ENCODE measurements around the gene SHISA9.

SHISA9 gene

GRCh38 chr16:13242201-13242600 is 340.8 kb downstream of the SHISA9 start:
- no peak overlapping the region for H3K4me3 ChIP-seq (ENCODE audit: low read depth, low read length)
- TF ChIP-seq, protein P1, sequence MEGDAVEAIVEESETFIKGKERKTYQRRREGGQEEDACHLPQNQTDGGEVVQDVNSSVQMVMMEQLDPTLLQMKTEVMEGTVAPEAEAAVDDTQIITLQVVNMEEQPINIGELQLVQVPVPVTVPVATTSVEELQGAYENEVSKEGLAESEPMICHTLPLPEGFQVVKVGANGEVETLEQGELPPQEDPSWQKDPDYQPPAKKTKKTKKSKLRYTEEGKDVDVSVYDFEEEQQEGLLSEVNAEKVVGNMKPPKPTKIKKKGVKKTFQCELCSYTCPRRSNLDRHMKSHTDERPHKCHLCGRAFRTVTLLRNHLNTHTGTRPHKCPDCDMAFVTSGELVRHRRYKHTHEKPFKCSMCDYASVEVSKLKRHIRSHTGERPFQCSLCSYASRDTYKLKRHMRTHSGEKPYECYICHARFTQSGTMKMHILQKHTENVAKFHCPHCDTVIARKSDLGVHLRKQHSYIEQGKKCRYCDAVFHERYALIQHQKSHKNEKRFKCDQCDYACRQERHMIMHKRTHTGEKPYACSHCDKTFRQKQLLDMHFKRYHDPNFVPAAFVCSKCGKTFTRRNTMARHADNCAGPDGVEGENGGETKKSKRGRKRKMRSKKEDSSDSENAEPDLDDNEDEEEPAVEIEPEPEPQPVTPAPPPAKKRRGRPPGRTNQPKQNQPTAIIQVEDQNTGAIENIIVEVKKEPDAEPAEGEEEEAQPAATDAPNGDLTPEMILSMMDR (IDR thresholded peaks at IDR 0.05; ENCODE audit: control insufficient read depth, extremely low read depth, insufficient read depth) = no peak
- DNase-seq (ENCODE audit: low read depth) = no peak

DNA sequence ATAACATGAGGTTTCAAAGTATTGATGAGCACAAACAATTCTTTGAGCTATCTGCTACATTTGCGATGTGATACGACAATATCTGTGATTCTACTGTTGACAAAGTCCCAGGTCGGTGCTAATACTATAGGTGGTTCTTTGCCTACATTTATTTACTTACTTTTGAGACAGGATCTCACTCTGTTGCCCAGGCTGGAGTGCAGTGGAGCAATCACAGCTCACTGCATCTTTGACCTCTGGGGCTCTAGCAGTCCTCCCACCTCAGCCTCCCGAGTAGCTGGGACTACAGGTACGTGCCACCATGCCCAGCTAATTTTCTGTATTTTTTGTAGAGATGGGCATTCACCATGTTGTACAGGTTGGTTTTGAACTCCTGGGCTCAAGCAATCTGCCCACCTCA is 343.4 kb downstream of the SHISA9 start:
- DNase-seq (ENCODE audit: low read depth) = no peak
- H3K4me3 ChIP-seq (ENCODE audit: low read depth, low read length) = no peak overlapping the region
- TF ChIP-seq, protein P1 (IDR thresholded peaks at IDR 0.05; ENCODE audit: control insufficient read depth, extremely low read depth, insufficient read depth) = no peak

DNA sequence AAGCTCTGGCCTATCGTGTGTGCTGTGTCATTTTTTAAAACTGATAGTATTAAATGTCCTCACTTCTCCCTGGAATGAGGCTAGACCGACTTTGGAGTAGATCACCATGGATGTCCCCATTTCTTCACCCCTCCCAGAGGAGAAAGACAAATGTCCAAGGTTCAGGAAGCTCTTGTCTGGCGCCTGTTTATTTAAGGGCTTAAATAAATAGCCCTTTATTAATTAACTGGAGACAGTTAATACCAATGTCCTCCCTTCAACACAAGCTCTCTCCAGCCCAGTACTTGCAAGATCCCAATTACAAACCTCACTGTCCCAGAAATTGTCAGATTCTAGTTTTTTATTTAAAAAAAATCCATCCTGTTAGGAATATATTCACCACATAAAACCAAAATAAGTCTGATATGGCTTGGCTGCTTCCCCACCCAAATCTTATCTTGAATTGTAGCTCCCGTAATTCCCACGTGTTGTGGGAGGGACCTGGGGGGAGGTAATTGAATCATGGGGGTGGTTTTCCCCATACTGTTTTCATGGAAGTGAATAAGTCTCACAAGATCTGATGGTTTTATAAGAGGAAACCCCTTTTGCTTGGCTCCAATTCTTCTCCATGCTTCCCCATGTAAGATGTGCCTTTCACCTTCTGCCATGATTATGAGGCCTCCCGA is 344.4 kb downstream of the SHISA9 start:
- DNase-seq (ENCODE audit: low read depth) = peak; percentile 0
- no peak overlapping the region for H3K4me3 ChIP-seq (ENCODE audit: low read depth, low read length)
- TF ChIP-seq, protein P1 (IDR thresholded peaks at IDR 0.05; ENCODE audit: control insufficient read depth, extremely low read depth, insufficient read depth) = no peak

- no peak overlapping the region for H3K4me3 ChIP-seq (ENCODE audit: low read depth, low read length)
- DNase-seq (ENCODE audit: low read depth) = no peak
- TF ChIP-seq, protein P1 (IDR thresholded peaks at IDR 0.05; ENCODE audit: control insufficient read depth, extremely low read depth, insufficient read depth) = no peak
Measured at GRCh38 chr16:13254998-13255614, 353.7 kb downstream of the SHISA9 start.

DNA sequence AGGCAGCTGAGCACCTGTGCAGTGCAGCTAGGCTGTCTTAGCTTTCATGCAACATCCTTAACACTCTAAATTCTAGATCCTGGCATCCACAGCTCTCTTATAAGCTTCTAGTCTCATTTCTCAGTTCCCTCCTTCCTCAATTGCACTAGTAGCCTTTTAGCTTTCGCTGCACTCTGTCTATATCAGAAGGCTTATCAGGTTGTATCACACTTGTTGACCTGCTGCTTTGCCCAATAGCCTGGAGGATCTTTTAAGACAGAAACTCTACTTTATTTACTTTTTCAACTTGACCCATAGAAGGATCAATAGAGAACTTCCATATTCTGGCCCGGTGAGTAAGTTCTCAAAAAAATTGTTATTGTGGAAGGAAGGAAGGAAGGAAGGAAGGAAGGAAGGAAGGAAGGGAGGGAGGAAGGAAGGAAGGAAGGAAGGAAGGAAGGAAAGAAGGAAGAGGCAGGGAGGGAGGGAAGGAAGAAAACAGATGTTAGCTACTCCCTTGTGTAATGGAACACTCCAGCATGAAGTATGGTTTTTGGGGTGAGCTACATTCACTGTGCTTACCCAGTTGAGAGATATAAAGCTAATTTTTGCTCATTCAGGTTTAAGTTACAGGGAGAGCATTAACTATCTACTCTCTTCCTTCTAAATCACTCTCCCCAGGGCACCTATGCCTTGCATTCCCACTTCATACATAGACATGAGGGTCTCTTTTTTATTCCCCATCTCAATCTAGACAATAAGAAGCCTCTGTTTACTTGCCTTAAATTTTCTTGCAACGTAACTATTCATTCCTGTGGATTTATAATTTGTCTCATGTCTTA is 361.1 kb downstream of the SHISA9 start:
- no peak for DNase-seq (ENCODE audit: low read depth)
- TF ChIP-seq, protein P1 (IDR thresholded peaks at IDR 0.05; ENCODE audit: control insufficient read depth, extremely low read depth, insufficient read depth) = no peak
- no peak overlapping the region for H3K4me3 ChIP-seq (ENCODE audit: low read depth, low read length)

DNA sequence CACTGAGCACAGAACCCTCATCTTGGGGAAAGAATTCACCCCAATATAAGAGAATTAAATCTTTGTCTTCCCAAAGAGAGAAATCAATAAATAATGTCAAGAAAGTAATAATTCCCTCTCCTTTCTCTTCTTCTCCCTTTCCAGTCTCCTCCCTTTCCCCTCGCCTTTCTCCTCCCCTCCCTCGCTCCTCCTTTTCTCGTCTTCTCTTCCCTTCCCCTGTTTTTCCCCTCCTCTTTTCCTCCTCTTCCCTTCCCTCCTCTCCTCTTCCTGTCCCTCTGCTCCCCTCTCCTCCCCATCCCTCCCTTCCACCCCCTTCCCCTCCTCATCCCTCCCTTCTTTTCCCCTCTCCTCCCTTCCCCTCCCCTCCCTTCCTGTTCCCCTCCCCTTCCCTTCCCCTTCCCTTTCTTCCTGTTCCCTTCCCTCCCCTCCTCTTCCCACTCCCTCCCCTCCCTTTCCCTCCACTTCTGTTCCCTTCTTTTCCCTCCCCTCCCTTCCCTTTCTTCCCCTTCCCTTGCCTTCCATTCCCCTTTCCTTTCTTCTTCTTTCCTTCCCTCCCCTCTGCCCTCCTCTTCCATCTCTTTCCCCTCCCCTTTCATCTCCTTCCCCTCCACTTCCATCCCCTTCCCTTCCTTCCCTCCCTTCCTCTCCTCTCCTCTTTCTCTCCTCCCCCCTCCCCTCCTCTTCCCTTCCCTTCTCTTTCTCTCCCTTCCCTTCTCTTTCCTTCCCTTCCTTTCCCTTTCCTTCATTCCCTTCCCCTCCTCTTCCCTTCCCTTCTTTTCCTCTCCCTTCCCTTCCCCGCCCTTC is 363.6 kb downstream of the SHISA9 start:
- no peak for DNase-seq (ENCODE audit: low read depth)
- no peak overlapping the region for H3K4me3 ChIP-seq (ENCODE audit: low read depth, low read length)
- TF ChIP-seq, protein P1 (IDR thresholded peaks at IDR 0.05; ENCODE audit: control insufficient read depth, extremely low read depth, insufficient read depth) = no peak
